HG03280 (cell line): ENCODE results near the gene RNFT1.
"Not testable (repeated sequence)": the region's sequence is repeated elsewhere in the genome, so short reads cannot be mapped to it uniquely, and the experiment has no call there.

Source experiments
- ATAC-seq: cut with Tn5 transposase; IDR thresholded peaks from one replicate; pipeline ENCODE4 v1.9.1; 2021; ENCODE audit warnings: mild to moderate bottlenecking, moderate library complexity; ENCODE audit not compliant: unreplicated experiment

Gene RNFT1

GRCh38 chr17:59930768-59931167 lies 33.8 kb downstream of the RNFT1 start:
- ATAC-seq = not testable (repeated sequence)

- ATAC-seq = not testable (repeated sequence)
Measured at GRCh38 chr17:59930121-59930520, 34.4 kb downstream of the RNFT1 start.

GRCh38 chr17:59920637-59921036 lies 43.9 kb downstream of the RNFT1 start:
- not testable (repeated sequence) for ATAC-seq

GRCh38 chr17:59916446-59916845 lies 48.1 kb downstream of the RNFT1 start:
- no peak for ATAC-seq

- no peak for ATAC-seq
Measured at GRCh38 chr17:59914274-59914854, 50.2 kb downstream of the RNFT1 start.

- no peak for ATAC-seq
Measured at GRCh38 chr17:59907467-59907866, 57.1 kb downstream of the RNFT1 start.

- no peak for ATAC-seq
Measured at GRCh38 chr17:59903455-59903854, 61.1 kb downstream of the RNFT1 start.
